H1 (cell line): ENCODE measurements around the gene PSD.

ENCODE experiments used
- BRCA1 ChIP-seq: IDR thresholded peaks from 2 replicates; pipeline ENCODE4 v1.6.1; 2012; ENCODE audit warnings: low read depth, low read length, improper control_type of control experiment
- CBX5 ChIP-seq: fragments of 300-800, 300-1000 bp; sonication (generic); IDR thresholded peaks from 2 replicates; pipeline ENCODE4 v1.7.1; 2016; ENCODE audit warnings: antibody characterized with exemption, low read length, low read depth
- CEBPB ChIP-seq: IDR thresholded peaks from 2 replicates; pipeline ENCODE4 v1.6.1; 2012; ENCODE audit warnings: low read depth, low read length
- CTCF ChIP-seq, 3 experiments: IDR thresholded peaks; 1 replicate in 2 of 3; 2 replicates in 1 of 3; pipeline versions ENCODE4 v1.5.1 to v1.6.1; 2011; ENCODE audit warnings: low read length in 3 of 3, mild to moderate bottlenecking in 3 of 3, inconsistent platforms in 2 of 3, low read depth in 1 of 3, moderate library complexity in 1 of 3; ENCODE audit not compliant: insufficient read depth in 1 of 3; ENCODE audit errors: control extremely low read depth in 1 of 3
- EZH2 ChIP-seq: fragments of 200-600 bp; sonication (generic); IDR thresholded peaks from 2 replicates; pipeline ENCODE4 v1.7.1; 2012; ENCODE audit warnings: low read depth, mild to moderate bottlenecking, moderate library complexity, low read length, inconsistent platforms; ENCODE audit not compliant: severe bottlenecking
- GABPA ChIP-seq: IDR thresholded peaks from 2 replicates; pipeline ENCODE4 v1.6.1; 2011; ENCODE audit warnings: mild to moderate bottlenecking, low read length, moderate library complexity, borderline replicate concordance; ENCODE audit not compliant: insufficient read depth
- PHF8 ChIP-seq: fragments of 200-600 bp; sonication (generic); conservative IDR thresholded peaks from 2 replicates; pipeline ENCODE4 v1.7.1; 2012; ENCODE audit warnings: low read depth, mild to moderate bottlenecking, inconsistent platforms, low read length, moderate library complexity
- POLR2A ChIP-seq, 2 experiments: IDR thresholded peaks; 1 replicate in 1 of 2; 2 replicates in 1 of 2; pipeline ENCODE4 v1.6.1; 2011; ENCODE audit warnings: low read depth in 2 of 2, low read length in 2 of 2, mild to moderate bottlenecking in 2 of 2; ENCODE audit errors: control extremely low read depth in 1 of 2
- POLR2AphosphoS5 ChIP-seq: IDR thresholded peaks from 2 replicates; pipeline ENCODE4 v1.6.1; 2011; ENCODE audit warnings: low read depth, low read length
- RAD21 ChIP-seq, 2 experiments: IDR thresholded peaks in 1 of 2; conservative IDR thresholded peaks in 1 of 2; 2 replicates each; pipeline ENCODE4 v1.6.1; 2011; ENCODE audit warnings: low read depth in 2 of 2, low read length in 2 of 2, improper control_type of control experiment in 1 of 2, inconsistent platforms in 1 of 2, mild to moderate bottlenecking in 1 of 2, moderate library complexity in 1 of 2
- RFX5 ChIP-seq: IDR thresholded peaks from 2 replicates; pipeline ENCODE4 v1.6.1; 2011; ENCODE audit warnings: low read depth, low read length, improper control_type of control experiment, borderline replicate concordance
- SIN3A ChIP-seq, 2 experiments: IDR thresholded peaks in 1 of 2; conservative IDR thresholded peaks in 1 of 2; 2 replicates each; pipeline ENCODE4 v1.6.1; 2011 to 2012; ENCODE audit warnings: low read length in 2 of 2, improper control_type of control experiment in 1 of 2, low read depth in 1 of 2, mild to moderate bottlenecking in 1 of 2
- SP2 ChIP-seq: IDR thresholded peaks from 2 replicates; pipeline ENCODE4 v1.6.1; 2012; ENCODE audit warnings: mild to moderate bottlenecking, low read length, inconsistent platforms
- YY1 ChIP-seq: IDR thresholded peaks from 2 replicates; pipeline ENCODE4 v1.6.1; 2011; ENCODE audit warnings: low read depth, mild to moderate bottlenecking, low read length

GRCh38 chr10:102392306-102392705 is 26.3 kb downstream of the PSD start:
- TF ChIP-seq CTCF (IDR thresholded peaks at IDR 0.05; ENCODE audit: control extremely low read depth in 1 of 3, insufficient read depth in 1 of 3, low read depth in 1 of 3, low read length in 3 of 3) (no peak), CEBPB (no peak), SP2 (no peak), RAD21 (IDR thresholded peaks at IDR 0.05 in 1 of 2, conservative IDR thresholded peaks at IDR 0.05 in 1 of 2; ENCODE audit: low read depth in 2 of 2, low read length in 2 of 2) (no peak), BRCA1 (no peak), EZH2 (no peak), POLR2AphosphoS5 (no peak), POLR2A (IDR thresholded peaks at IDR 0.05; ENCODE audit: control extremely low read depth in 1 of 2, low read depth in 2 of 2, low read length in 2 of 2) (no peak), SIN3A (conservative IDR thresholded peaks at IDR 0.05 in 1 of 2, IDR thresholded peaks at IDR 0.05 in 1 of 2; ENCODE audit: low read depth in 1 of 2, low read length in 2 of 2) (no peak), CBX5 (no peak), PHF8 (no peak), GABPA (no peak), RFX5 (no peak), YY1 (no peak)
